HFFc6 (cell line): Measurements from ENCODE around the gene MAJIN. TPM values are rescaled to one million over a fixed set of nuclear protein-coding genes. Genes with fewer than 3 reads are reported as not detected.
"Not testable (repeated sequence)": the region's sequence is repeated elsewhere in the genome, so short reads cannot be mapped to it uniquely, and the experiment has no call there.

ENCODE experiments used
- DNase-seq: peaks from one replicate; pipeline ENCODE4 v3.0.0-alpha.2; 2018
- H3K27ac Mint-ChIP-seq: 2 replicates; pipeline ENCODE4 v1.8.0; 2020; ENCODE audit warnings: mild to moderate bottlenecking, mixed read lengths
- H3K27me3 Mint-ChIP-seq: 2 replicates; pipeline ENCODE4 v1.8.0; 2021; ENCODE audit warnings: mild to moderate bottlenecking, moderate library complexity, mixed read lengths; ENCODE audit not compliant: insufficient read depth
- H3K36me3 Mint-ChIP-seq: 2 replicates; pipeline ENCODE4 v1.8.0; 2021; ENCODE audit warnings: low read depth, mixed read lengths
- H3K4me1 Mint-ChIP-seq: 2 replicates; pipeline ENCODE4 v1.8.0; 2020; ENCODE audit warnings: low read depth, mixed read lengths
- H3K4me3 Mint-ChIP-seq: 2 replicates; pipeline ENCODE4 v1.8.0; 2020; ENCODE audit warnings: mild to moderate bottlenecking, moderate library complexity, mixed read lengths
- H3K9me3 Mint-ChIP-seq: 2 replicates; pipeline ENCODE4 v1.8.0; 2020; ENCODE audit warnings: mild to moderate bottlenecking, mixed read lengths
- total RNA-seq, 6 experiments: library from RNA; stranded (reverse); fragmentation: NEBNext Ultra II Directional; extraction: Animal tissue kit (Norgen Biotek cat#: 25700); gene quantifications; 2 replicates in 1 of 6; 3 replicates in 5 of 6; pipeline ENCODE4 v1.2.3, GENCODE V29; 2021
- TF ChIP-seq, protein P1 (sequence below): fragments of 200-600 bp; sonication (generic); IDR thresholded peaks from 2 replicates; pipeline ENCODE4 v1.5.0; 2021; ENCODE audit warnings: antibody characterized with exemption, mild to moderate bottlenecking

Gene MAJIN
- total RNA-seq, 6 experiments from 2014 or later: not detected

DNA sequence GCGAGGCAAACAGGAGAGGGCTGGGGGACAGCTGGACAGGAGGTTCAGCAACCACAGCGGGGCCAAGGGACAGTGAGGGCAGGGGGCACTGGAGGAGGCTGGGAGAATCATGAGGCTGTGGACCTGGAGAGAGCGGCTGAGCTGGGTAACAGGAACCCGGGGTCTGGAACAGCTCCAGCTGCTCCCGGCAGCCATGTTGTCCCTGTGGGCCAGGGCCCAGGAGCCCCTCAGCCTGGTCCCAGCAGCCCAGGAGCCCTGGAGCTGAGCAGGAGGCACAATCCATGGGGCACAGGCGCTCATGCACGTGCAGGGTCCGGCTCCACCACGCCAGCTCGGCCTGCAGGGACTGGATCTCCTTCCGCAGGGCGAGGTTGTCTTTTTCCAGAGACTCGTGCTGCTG lies 17.5 kb upstream of the MAJIN start:
- Mint-ChIP-seq H3K4me3 (no peak overlapping the region), H3K27ac (no peak overlapping the region), H3K4me1 (peaks cover 7% of the 10 kb centered on the region), H3K36me3 (no peaks in the 10 kb centered on the region), H3K9me3 (no peaks in the 10 kb centered on the region), H3K27me3 (peaks cover 20% of the 10 kb centered on the region)
- no peak for DNase-seq
- TF ChIP-seq, protein P1, sequence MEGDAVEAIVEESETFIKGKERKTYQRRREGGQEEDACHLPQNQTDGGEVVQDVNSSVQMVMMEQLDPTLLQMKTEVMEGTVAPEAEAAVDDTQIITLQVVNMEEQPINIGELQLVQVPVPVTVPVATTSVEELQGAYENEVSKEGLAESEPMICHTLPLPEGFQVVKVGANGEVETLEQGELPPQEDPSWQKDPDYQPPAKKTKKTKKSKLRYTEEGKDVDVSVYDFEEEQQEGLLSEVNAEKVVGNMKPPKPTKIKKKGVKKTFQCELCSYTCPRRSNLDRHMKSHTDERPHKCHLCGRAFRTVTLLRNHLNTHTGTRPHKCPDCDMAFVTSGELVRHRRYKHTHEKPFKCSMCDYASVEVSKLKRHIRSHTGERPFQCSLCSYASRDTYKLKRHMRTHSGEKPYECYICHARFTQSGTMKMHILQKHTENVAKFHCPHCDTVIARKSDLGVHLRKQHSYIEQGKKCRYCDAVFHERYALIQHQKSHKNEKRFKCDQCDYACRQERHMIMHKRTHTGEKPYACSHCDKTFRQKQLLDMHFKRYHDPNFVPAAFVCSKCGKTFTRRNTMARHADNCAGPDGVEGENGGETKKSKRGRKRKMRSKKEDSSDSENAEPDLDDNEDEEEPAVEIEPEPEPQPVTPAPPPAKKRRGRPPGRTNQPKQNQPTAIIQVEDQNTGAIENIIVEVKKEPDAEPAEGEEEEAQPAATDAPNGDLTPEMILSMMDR: no peak

DNA sequence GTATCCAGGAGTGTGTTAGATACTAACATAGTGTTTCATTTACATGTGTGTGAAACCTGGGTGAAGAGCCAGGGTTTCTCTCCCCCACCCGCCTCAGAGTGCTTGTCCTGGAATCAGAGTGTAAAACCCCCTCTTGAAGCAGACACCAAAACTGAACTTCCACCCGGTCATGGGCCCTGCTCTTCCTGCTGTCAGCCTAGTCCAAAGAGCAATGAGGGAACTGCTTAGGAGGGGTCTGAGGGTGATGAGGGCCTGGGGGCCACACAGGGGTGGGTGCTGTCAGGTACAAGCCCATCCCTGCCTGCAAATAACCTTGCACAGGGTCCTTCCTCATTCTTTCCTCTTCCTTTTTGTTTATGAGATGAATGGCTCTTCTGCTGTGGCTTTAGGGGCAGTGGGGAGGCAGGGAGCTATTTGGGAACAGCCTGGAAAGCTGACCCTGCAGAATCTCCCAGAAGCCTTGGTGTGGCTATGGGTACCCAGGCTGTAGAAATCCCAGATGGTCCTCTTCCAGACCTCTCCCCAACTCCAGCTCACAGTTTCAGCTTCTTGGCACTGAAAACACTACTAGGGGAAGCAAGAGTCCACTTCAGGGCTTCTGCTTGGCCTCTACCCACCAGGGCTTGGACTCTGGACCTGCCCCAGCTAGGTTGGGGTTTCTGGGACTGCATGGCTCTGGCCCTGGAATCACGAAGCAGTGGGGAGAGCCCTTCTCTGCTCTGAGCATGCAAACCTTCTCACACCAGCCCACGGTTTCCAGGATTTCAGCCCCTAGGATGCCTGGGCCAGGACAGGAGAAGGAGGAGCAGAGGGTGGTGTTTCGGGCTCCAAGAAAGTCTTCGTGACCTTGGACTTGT lies 16.3 kb upstream of the MAJIN start:
- no peak overlapping the region for H3K27ac Mint-ChIP-seq
- H3K27me3 Mint-ChIP-seq: peaks cover 19% of the 10 kb centered on the region
- no peaks in the 10 kb centered on the region for H3K36me3 Mint-ChIP-seq
- H3K9me3 Mint-ChIP-seq: no peaks in the 10 kb centered on the region
- TF ChIP-seq, protein P1: no peak
- H3K4me3 Mint-ChIP-seq: no peak overlapping the region
- no peak for DNase-seq
- peaks cover 7% of the 10 kb centered on the region for H3K4me1 Mint-ChIP-seq

DNA sequence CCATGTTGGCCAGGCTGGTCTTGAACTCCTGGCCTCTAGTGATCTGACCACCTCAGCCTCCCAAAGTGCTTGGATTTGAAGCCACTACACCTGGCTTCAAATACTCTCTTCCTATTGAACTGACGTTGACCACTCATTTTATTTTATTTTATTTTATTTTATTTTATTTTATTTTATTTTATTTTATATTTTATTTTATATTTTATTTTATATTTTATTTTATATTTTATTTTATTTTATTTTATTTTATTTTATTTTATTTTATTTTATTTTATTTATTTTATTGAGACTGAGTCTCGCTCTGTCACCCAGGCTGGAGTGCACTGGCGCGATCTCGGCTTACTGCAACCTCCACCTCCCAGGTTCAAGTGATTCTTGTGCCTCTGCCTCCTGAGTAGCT lies 11.4 kb upstream of the MAJIN start:
- not testable (repeated sequence) for H3K27ac Mint-ChIP-seq, H3K9me3 Mint-ChIP-seq, H3K4me3 Mint-ChIP-seq, H3K36me3 Mint-ChIP-seq, H3K4me1 Mint-ChIP-seq, DNase-seq
- peaks cover 13% of the 10 kb centered on the region for H3K27me3 Mint-ChIP-seq

DNA sequence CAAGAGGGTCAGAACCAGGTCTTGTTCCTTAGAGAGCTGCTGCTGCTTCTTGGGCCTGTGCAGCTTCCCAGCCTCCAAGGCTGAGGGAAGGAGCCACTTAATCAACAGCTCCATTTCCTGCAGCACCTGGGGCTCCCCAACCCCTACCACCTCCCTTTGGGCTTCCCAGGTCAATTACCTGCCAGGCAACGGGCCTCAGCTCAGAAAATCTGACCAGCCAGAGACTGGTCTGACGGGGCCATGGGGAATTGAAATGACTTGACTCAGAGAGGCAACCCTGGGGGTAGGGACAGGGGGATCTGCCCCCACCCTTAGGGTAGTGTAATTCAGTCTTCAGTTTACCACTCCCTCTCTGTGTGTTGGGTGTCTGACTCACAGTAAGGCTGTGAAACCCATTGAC lies 4.7 kb upstream of the MAJIN start:
- Mint-ChIP-seq H3K27me3 (peaks cover 13% of the 10 kb centered on the region), H3K9me3 (no peaks in the 10 kb centered on the region), H3K36me3 (no peaks in the 10 kb centered on the region), H3K4me3 (no peak overlapping the region), H3K4me1 (no peaks in the 10 kb centered on the region), H3K27ac (no peak overlapping the region)
- TF ChIP-seq, protein P1: no peak
- DNase-seq: no peak

DNA sequence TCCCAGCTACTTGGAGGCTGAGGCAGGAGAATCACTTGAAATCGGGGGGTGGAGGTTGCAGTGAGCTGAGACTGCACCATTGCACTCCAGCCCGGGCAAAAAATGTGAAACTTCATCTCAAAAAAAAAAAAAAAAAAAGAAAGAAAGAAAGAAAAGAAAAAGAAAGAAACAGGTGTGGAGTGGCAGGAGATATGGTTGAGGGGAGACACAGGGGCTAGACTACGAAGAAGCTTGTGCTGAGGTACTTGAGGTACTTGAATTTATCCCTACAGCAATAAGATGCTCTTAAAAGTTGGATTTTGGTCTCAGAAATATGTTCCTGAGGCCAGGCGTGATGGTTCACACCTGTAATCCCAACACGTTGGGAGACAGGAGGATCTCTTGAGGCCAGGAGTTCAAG lies 2.2 kb upstream of the MAJIN start:
- no peak overlapping the region for H3K4me3 Mint-ChIP-seq
- no peaks in the 10 kb centered on the region for H3K9me3 Mint-ChIP-seq
- H3K4me1 Mint-ChIP-seq: peaks cover 8% of the 10 kb centered on the region
- TF ChIP-seq, protein P1: no peak
- no peak overlapping the region for H3K27ac Mint-ChIP-seq
- H3K36me3 Mint-ChIP-seq: no peaks in the 10 kb centered on the region
- peaks cover 9% of the 10 kb centered on the region for H3K27me3 Mint-ChIP-seq
- no peak for DNase-seq

DNA sequence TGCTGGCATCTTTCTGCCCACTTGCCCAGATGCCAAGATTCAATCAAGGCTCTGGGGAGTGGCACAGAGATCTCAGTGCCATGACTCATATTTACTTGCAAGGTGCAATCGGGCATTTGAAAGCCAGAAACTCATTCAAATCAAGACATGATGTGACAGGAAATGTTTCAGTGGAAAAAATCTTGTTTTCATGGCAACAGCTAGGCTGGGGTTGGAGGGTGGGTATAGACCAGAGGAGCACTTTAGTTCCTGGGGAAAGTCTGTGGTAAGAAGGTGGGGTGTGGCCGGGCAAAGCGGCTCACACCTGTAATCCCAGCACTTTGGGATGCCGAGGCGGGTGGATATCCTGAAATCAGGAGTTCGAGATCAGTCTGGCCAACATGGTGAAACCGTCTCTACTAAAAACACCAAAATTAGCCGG lies 1.2 kb downstream of the MAJIN start:
- Mint-ChIP-seq H3K27ac (no peak overlapping the region), H3K4me3 (no peak overlapping the region), H3K4me1 (peaks cover 14% of the 10 kb centered on the region)

More for the DNA sequence above, 1.2 kb downstream of the MAJIN start:
- Mint-ChIP-seq H3K27me3 (peaks cover 9% of the 10 kb centered on the region), H3K9me3 (no peaks in the 10 kb centered on the region), H3K36me3 (no peaks in the 10 kb centered on the region)
- no peak for DNase-seq
- TF ChIP-seq, protein P1: no peak
